GM21576 (cell line): Measurements from ENCODE around the gene ATXN7.

Experiments used
- ATAC-seq: cut with Tn5 transposase; IDR thresholded peaks from one replicate; pipeline ENCODE4 v1.9.1; 2021; ENCODE audit warnings: mild to moderate bottlenecking, moderate library complexity; ENCODE audit not compliant: unreplicated experiment

The ATXN7 gene

GRCh38 chr3:63932509-63933212 lies 69.0 kb downstream of the ATXN7 start:
- no peak for ATAC-seq

- peak; percentile 77 for ATAC-seq
Measured at GRCh38 chr3:63933459-63933858, 69.8 kb downstream of the ATXN7 start.

GRCh38 chr3:63934041-63934866 lies 70.6 kb downstream of the ATXN7 start:
- no peak for ATAC-seq

GRCh38 chr3:63936925-63937324 lies 73.3 kb downstream of the ATXN7 start:
- ATAC-seq = no peak

- peak; percentile 46 for ATAC-seq
Measured at GRCh38 chr3:63937661-63938651, 74.3 kb downstream of the ATXN7 start.

GRCh38 chr3:63940389-63940757 lies 76.7 kb downstream of the ATXN7 start:
- ATAC-seq = no peak

- no peak for ATAC-seq
Measured at GRCh38 chr3:63942528-63942927, 78.9 kb downstream of the ATXN7 start.

- ATAC-seq = no peak
Measured at GRCh38 chr3:63943678-63944077, 80.0 kb downstream of the ATXN7 start.

GRCh38 chr3:63945558-63946096 lies 82.0 kb downstream of the ATXN7 start:
- ATAC-seq = no peak

- ATAC-seq = no peak
Measured at GRCh38 chr3:63946753-63947152, 83.1 kb downstream of the ATXN7 start.

GRCh38 chr3:63947594-63947993 lies 83.9 kb downstream of the ATXN7 start:
- ATAC-seq = no peak

- ATAC-seq = no peak
Measured at GRCh38 chr3:63949005-63949404, 85.3 kb downstream of the ATXN7 start.

- no peak for ATAC-seq
Measured at GRCh38 chr3:63950698-63951097, 87.0 kb downstream of the ATXN7 start.

- ATAC-seq = peak; percentile 68
Measured at GRCh38 chr3:63951492-63952247, 88.0 kb downstream of the ATXN7 start.

- ATAC-seq = no peak
Measured at GRCh38 chr3:63952248-63952594, 88.6 kb downstream of the ATXN7 start.

GRCh38 chr3:63954182-63954581 lies 90.5 kb downstream of the ATXN7 start:
- ATAC-seq = no peak

GRCh38 chr3:63955036-63955650 lies 91.5 kb downstream of the ATXN7 start:
- no peak for ATAC-seq

GRCh38 chr3:63955830-63956545 lies 92.3 kb downstream of the ATXN7 start:
- no peak for ATAC-seq

GRCh38 chr3:63959146-63959545 lies 95.5 kb downstream of the ATXN7 start:
- ATAC-seq = no peak
